GM23338 (cell line): Measurements from ENCODE around the gene CLEC11A. TPM values are rescaled to one million over a fixed set of nuclear protein-coding genes. Genes with fewer than 3 reads are reported as not detected.

Experiments
- ATAC-seq: fragments of 200-7000 bp; cut with Tn5 transposase; 3 replicates; pipeline ENCODE4 v1.9.1; 2020
- DNase-seq: peaks from one replicate; pipeline ENCODE4 v3.0.0-alpha.2; 2015; ENCODE audit warnings: low spot score
- H2AFZ ChIP-seq: fragments of 200-600 bp; sonication (generic); 2 replicates; pipeline ENCODE4 v1.8.0; 2016; ENCODE audit warnings: antibody characterized with exemption, mild to moderate bottlenecking, moderate library complexity
- H3F3A ChIP-seq: fragments of 200-600 bp; sonication (generic); replicated peaks from 2 replicates; pipeline ENCODE4 v1.8.0; 2017; ENCODE audit warnings: antibody characterized with exemption, mixed run types, low read depth
- H3K27ac ChIP-seq: fragments of 200-600 bp; sonication (generic); 2 replicates; pipeline ENCODE4 v1.6.1; 2016; ENCODE audit warnings: low read depth
- H3K27me3 ChIP-seq: fragments of 200-600 bp; sonication (generic); 2 replicates; pipeline ENCODE4 v1.8.0; 2016; ENCODE audit warnings: mild to moderate bottlenecking, mixed run types, moderate library complexity; ENCODE audit not compliant: insufficient read depth
- H3K36me3 ChIP-seq: fragments of 200-600 bp; sonication (generic); 2 replicates; pipeline ENCODE4 v1.8.0; 2016; ENCODE audit warnings: mild to moderate bottlenecking; ENCODE audit not compliant: insufficient read depth
- H3K4me1 ChIP-seq: fragments of 200-600 bp; sonication (generic); 2 replicates; pipeline ENCODE4 v1.8.0; 2016; ENCODE audit warnings: mild to moderate bottlenecking, moderate library complexity; ENCODE audit not compliant: insufficient read depth
- H3K4me2 ChIP-seq: fragments of 200-600 bp; sonication (generic); 2 replicates; pipeline ENCODE4 v1.7.1; 2017; ENCODE audit warnings: mixed run types
- H3K4me3 ChIP-seq: fragments of 200-600 bp; sonication (generic); 2 replicates; pipeline ENCODE4 v1.6.1; 2016; ENCODE audit warnings: mixed run types
- H3K79me2 ChIP-seq: fragments of 200-600 bp; sonication (generic); replicated peaks from 2 replicates; pipeline ENCODE4 v1.8.0; 2017; ENCODE audit warnings: mild to moderate bottlenecking; ENCODE audit not compliant: insufficient read depth
- H3K9me2 ChIP-seq: fragments of 200-600 bp; sonication (generic); 2 replicates; pipeline ENCODE4 v1.8.0; 2017; ENCODE audit not compliant: insufficient read depth
- H4K20me1 ChIP-seq: fragments of 200-600 bp; sonication (generic); replicated peaks from 2 replicates; pipeline ENCODE4 v1.8.0; 2017; ENCODE audit warnings: mild to moderate bottlenecking; ENCODE audit not compliant: insufficient read depth
- H3K27ac Mint-ChIP-seq: 2 replicates; pipeline ENCODE4 v1.8.0; 2020; ENCODE audit warnings: inconsistent platforms, mild to moderate bottlenecking, moderate library complexity, mixed read lengths
- H3K27me3 Mint-ChIP-seq: 3 replicates; pipeline ENCODE4 v1.8.0; 2022; ENCODE audit warnings: low read depth, mild to moderate bottlenecking, moderate library complexity, mixed read lengths, inconsistent platforms; ENCODE audit not compliant: insufficient read depth, poor library complexity
- H3K36me3 Mint-ChIP-seq: 3 replicates; pipeline ENCODE4 v1.8.0; 2021; ENCODE audit warnings: low read depth, mild to moderate bottlenecking, inconsistent platforms, moderate library complexity, mixed read lengths
- H3K4me1 Mint-ChIP-seq: 3 replicates; pipeline ENCODE4 v1.8.0; 2020; ENCODE audit warnings: mild to moderate bottlenecking, inconsistent platforms, mixed read lengths
- H3K4me3 Mint-ChIP-seq: 3 replicates; pipeline ENCODE4 v1.8.0; 2021; ENCODE audit warnings: moderate library complexity, mild to moderate bottlenecking, inconsistent platforms, mixed read lengths
- H3K9me3 Mint-ChIP-seq: 3 replicates; pipeline ENCODE4 v1.8.0; 2020; ENCODE audit warnings: moderate library complexity, mild to moderate bottlenecking, inconsistent platforms, mixed read lengths
- CREB1 ChIP-seq: fragments of 250-450 bp; sonication (Bioruptor Pico); IDR thresholded peaks from 2 replicates; pipeline ENCODE4 v1.5.0; 2020; ENCODE audit warnings: low read depth, mild to moderate bottlenecking, moderate library complexity
- CTCF ChIP-seq, 2 experiments: fragments of 200-600 bp in 1 of 2; sonication (generic) in 1 of 2; conservative IDR thresholded peaks; 2 replicates each; pipeline versions ENCODE4 v1.5.1 to v1.6.1; 2016 to 2017; ENCODE audit warnings: antibody characterized with exemption in 2 of 2, low read depth in 2 of 2, mild to moderate bottlenecking in 2 of 2, moderate library complexity in 1 of 2
- ETS1 ChIP-seq: IDR thresholded peaks from 2 replicates; pipeline ENCODE4 v1.6.1; 2016; ENCODE audit warnings: antibody characterized with exemption
- EZH2 ChIP-seq: fragments of 200-600 bp; sonication (generic); IDR thresholded peaks from one replicate; pipeline ENCODE4 v1.8.0; 2017; ENCODE audit warnings: antibody characterized with exemption, mild to moderate bottlenecking, low read depth; ENCODE audit not compliant: unreplicated experiment
- EZH2phosphoT487 ChIP-seq: fragments of 200-600 bp; sonication (generic); IDR thresholded peaks from one replicate; pipeline ENCODE4 v1.8.1; 2018; ENCODE audit warnings: antibody characterized with exemption; ENCODE audit not compliant: unreplicated experiment
- JUNB ChIP-seq: IDR thresholded peaks from one replicate; pipeline ENCODE4 v1.6.1; 2016; ENCODE audit warnings: antibody characterized with exemption; ENCODE audit not compliant: unreplicated experiment
- NANOG ChIP-seq: IDR thresholded peaks from 2 replicates; pipeline ENCODE4 v1.6.1; 2016; ENCODE audit warnings: antibody characterized with exemption, borderline replicate concordance
- POLR2AphosphoS5 ChIP-seq: IDR thresholded peaks from 2 replicates; pipeline ENCODE4 v1.6.1; 2016; ENCODE audit warnings: antibody characterized with exemption, low read depth
- REST ChIP-seq: IDR thresholded peaks from one replicate; pipeline ENCODE4 v1.6.1; 2018; ENCODE audit warnings: antibody characterized with exemption; ENCODE audit not compliant: unreplicated experiment
- STAT1 ChIP-seq: IDR thresholded peaks from one replicate; pipeline ENCODE4 v1.6.1; 2016; ENCODE audit warnings: antibody characterized with exemption; ENCODE audit not compliant: unreplicated experiment
- ZNF114 ChIP-seq: fragments of 250-450 bp; sonication (Bioruptor Pico); IDR thresholded peaks from 2 replicates; pipeline ENCODE4 v1.5.0; 2020; ENCODE audit warnings: mild to moderate bottlenecking, moderate library complexity
- ZNF331 ChIP-seq: fragments of 250-450 bp; sonication (Bioruptor Pico); IDR thresholded peaks from 2 replicates; pipeline ENCODE4 v1.5.0; 2020; ENCODE audit warnings: low read depth, mild to moderate bottlenecking, moderate library complexity
- ZNF462 ChIP-seq: fragments of 250-450 bp; sonication (Bioruptor Pico); IDR thresholded peaks from 2 replicates; pipeline ENCODE4 v1.5.0; 2020; ENCODE audit warnings: mild to moderate bottlenecking, moderate library complexity
- polyA plus RNA-seq: library from polyadenylated mRNA; unstranded; fragments of >200 nt; fragmentation: Nextera tagmentation; extraction: Ambion mirVana; gene quantifications from 2 replicates; pipeline ENCODE4 v1.2.1, GENCODE V29; 2016
- total RNA-seq: library from RNA; depleted of rRNA; stranded (reverse); fragments of >200 nt; shearing (Covaris generic); gene quantifications from 2 replicates; pipeline ENCODE4 v1.2.3, GENCODE V29; 2014

Gene CLEC11A
- total and polyA plus RNA-seq, 2 experiments from 2014 or later = 8.0 to 15.5 TPM

GRCh38 chr19:50721441-50722137 is 1.6 kb upstream of the CLEC11A start:
- DNase-seq (no peak), ATAC-seq (no peak)
- Histone ChIP-seq H3K9me2 (no peaks in the 10 kb centered on the region), H3K4me1 (peaks cover 48% of the 10 kb centered on the region), H2AFZ (no peak overlapping the region), H3K36me3 (no peaks in the 10 kb centered on the region), H3K27ac (no peak overlapping the region), H3K79me2 (peaks cover 10% of the 10 kb centered on the region), H3K4me3 (no peak overlapping the region), H3F3A (0 out of 2 replicates have a peak, but pooled peaks cover 7% of the 10 kb centered on the region), H3K4me2 (no peak overlapping the region; the same call in 1 of the 2 replicates), H3K27me3 (peaks cover 57% of the 10 kb centered on the region), H4K20me1 (no peaks in the 10 kb centered on the region; the same call in 1 of the 2 replicates)
- no peak overlapping the region; the same call in 2 of the 3 replicates for H3K4me3 Mint-ChIP-seq
- H3K9me3 Mint-ChIP-seq = peaks cover 75% of the 10 kb centered on the region
- TF ChIP-seq ZNF114 (CRISPR knock-in tag) (no peak), REST (no peak), STAT1 (no peak), EZH2phosphoT487 (no peak), CREB1 (no peak), JUNB (no peak), ZNF462 (CRISPR knock-in tag) (no peak), EZH2 (no peak), CTCF (conservative IDR thresholded peaks at IDR 0.05; ENCODE audit: low read depth in 2 of 2) (no peak), ETS1 (no peak), NANOG (no peak), ZNF331 (CRISPR knock-in tag) (no peak), POLR2AphosphoS5 (no peak)
- H3K36me3 Mint-ChIP-seq = peaks cover 27% of the 10 kb centered on the region
- peaks cover 20% of the 10 kb centered on the region for H3K27me3 Mint-ChIP-seq
- no peaks in the 10 kb centered on the region for H3K4me1 Mint-ChIP-seq
- H3K27ac Mint-ChIP-seq = no peak overlapping the region
